B cell (primary cell): Measurements from ENCODE around the gene SLCO3A1.

Experiments
- EZH2 ChIP-seq: IDR thresholded peaks from 2 replicates; pipeline ENCODE4 v1.6.1; 2012; ENCODE audit warnings: borderline replicate concordance, low read depth, mild to moderate bottlenecking, moderate library complexity, low read length; ENCODE audit not compliant: insufficient read depth, poor library complexity, severe bottlenecking
- TF ChIP-seq, protein P1 (sequence below): fragments of 200-600 bp; IDR thresholded peaks from one replicate; pipeline ENCODE4 v1.8.0; 2022; ENCODE audit warnings: antibody characterized with exemption, mild to moderate bottlenecking

DNA sequence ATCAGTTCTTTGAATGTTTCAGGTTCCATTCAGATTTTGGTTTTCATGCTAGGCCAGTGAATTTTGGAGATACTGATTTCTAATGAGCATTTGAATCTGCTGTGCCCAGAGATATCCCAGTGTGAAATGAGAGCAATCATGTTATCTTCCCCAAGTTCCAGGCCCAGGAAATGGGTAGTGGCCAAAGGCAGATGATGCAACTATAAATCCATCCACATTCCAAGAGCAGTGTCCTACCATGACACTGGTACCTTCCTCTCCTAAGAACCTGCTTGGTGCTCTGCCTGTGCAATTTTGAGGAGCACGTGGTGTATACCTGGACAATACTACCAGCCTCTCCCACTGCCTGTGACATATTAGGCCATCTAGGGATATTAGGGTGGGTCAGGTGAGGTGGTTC is 186.8 kb downstream of the SLCO3A1 start:
- TF ChIP-seq, protein P1, sequence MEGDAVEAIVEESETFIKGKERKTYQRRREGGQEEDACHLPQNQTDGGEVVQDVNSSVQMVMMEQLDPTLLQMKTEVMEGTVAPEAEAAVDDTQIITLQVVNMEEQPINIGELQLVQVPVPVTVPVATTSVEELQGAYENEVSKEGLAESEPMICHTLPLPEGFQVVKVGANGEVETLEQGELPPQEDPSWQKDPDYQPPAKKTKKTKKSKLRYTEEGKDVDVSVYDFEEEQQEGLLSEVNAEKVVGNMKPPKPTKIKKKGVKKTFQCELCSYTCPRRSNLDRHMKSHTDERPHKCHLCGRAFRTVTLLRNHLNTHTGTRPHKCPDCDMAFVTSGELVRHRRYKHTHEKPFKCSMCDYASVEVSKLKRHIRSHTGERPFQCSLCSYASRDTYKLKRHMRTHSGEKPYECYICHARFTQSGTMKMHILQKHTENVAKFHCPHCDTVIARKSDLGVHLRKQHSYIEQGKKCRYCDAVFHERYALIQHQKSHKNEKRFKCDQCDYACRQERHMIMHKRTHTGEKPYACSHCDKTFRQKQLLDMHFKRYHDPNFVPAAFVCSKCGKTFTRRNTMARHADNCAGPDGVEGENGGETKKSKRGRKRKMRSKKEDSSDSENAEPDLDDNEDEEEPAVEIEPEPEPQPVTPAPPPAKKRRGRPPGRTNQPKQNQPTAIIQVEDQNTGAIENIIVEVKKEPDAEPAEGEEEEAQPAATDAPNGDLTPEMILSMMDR: no peak
- no peak for TF ChIP-seq EZH2
